DMS 273 (cell line): ENCODE measurements around the gene BLM.
"Not testable (repeated sequence)": the region's sequence is repeated elsewhere in the genome, so short reads cannot be mapped to it uniquely, and the experiment has no call there.

Source experiments
- DNase-seq: peaks from one replicate; lab custom pipeline; 2025; ENCODE audit not compliant: unreplicated experiment; lab: John Stamatoyannopoulos, UW

The BLM gene

DNA sequence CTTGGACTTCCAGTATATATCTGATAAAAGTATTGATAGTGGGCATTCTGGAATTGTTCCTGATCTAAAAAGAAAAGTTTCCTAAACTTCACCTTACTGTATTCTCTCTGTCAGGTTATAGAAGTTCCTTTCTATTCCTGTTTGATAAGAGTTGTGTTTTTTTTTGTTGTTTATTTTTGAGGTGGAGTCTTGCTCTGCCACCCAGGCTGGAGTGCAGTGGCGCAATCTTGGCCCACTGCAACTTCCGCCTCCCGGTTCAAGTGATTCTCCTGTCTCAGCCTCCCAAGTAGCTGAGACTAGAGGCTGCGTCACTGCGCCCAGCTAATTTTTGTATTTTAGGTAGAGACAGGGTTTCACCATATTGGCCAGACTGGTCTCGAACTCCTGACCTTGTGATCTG, 13.1 kb downstream of the BLM start:
- no peak for DNase-seq

GRCh38 chr15:90735923-90736322, 18.8 kb downstream of the BLM start:
- DNase-seq: no peak

DNA sequence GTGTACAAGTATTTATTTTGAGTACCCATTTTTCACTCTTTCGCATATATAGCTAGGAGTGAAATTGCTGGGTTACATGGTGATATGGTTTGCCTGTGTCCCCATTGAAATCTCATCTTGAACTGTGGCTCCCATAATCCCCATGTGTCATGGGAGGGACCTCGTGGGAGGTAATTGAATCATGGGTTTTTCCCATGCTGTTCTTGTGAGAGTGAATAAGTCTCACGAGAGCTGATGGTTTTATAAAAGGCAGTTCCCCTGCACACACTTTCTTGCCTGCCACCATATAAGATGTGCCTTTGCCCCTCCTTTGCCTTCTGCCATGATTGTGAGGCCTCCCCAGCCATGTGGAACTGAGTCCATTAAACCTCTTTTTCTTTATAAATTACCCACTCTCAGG, 23.4 kb downstream of the BLM start:
- not testable (repeated sequence) for DNase-seq

DNA sequence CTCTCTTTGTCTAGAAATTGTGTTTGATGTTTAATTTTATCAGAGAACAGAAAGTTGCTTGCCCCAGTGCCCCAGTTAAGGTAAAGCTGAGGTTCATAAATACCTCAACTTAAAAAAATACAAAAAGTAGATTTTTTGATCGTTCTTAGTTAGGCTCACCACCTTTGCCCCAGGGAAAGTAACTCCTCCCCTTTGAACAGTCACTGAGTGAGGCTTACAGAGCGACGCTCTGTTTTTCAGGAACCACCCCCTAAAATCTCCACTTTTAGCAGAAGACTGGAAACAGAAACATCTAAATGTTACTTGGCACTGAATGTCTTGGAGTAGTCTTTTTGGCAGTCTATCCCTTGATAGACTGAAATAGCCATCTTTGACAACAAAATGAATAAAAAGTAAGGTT, 24.9 kb downstream of the BLM start:
- no peak for DNase-seq

DNA sequence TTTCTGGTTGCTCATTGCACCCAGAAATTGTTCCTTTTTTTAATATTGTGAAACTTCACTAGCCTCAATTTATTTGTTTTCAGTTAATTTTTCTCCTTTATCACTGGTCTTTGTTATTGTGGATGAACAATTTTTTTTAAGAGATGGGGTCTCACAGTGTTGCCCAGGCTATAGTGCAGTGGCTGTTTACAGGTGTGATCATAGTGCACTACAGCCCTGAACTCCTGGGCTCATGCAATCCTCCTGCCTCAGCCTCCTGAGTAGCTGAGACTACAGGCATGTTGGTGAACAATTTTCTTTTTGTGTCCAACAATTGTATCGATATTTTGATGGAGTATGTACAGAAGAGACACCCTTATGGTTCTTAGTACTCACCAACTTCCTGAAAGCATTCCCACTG, 26.3 kb downstream of the BLM start:
- no peak for DNase-seq

DNA sequence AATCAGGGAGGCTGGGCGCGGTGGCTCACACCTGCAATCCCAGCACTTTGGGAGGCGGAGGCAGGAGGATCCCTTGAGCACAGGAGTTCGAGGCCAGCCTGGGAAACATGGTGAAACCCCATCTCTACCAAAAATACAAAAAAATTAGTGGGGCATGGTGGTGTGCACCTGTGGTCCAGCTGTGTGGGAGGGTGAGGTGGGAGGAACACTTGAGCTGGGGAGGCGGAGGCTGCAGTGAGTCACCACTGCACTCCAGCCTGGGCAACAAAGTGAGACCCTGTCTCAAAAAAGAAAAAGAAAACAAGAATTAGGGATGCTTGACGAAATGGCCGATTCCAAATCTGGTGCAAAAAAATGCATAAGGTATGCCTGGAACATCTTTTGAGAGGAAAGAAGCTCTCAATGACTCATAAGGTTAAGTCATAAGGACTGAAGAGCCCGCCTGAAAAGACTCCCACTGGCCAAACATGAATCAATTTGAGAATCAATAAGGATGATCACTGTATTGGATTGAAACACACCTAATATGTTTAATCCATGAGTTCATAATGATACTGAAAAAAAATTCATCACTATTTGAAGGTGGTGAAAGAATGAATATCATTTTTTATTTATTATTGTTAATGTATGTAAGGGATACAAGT, 27.7 kb downstream of the BLM start:
- DNase-seq: no peak

- DNase-seq: no peak
These were observed 32.6 kb downstream of the BLM start for GRCh38 chr15:90749754-90750153.

DNA sequence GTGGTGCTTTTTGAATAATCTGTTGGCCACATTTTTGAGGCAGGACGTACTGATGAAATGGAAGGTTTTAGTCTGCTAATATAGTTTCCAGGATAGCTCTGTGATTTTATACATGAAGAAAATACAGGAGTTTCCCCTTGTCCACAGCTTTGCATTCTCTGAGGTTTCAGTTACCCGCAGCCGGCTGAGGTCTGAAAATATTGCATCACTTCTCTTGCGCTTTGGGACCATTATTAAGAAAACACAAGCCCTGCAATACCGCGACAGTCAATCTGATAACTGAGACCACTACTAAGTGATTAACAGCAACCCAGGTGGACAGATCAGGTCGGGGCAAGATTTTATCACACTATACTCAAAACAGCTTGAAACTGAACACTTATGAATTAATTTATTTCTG, 33.0 kb downstream of the BLM start:
- no peak for DNase-seq

- no peak for DNase-seq
These were observed 34.2 kb downstream of the BLM start for GRCh38 chr15:90751300-90751825.

DNA sequence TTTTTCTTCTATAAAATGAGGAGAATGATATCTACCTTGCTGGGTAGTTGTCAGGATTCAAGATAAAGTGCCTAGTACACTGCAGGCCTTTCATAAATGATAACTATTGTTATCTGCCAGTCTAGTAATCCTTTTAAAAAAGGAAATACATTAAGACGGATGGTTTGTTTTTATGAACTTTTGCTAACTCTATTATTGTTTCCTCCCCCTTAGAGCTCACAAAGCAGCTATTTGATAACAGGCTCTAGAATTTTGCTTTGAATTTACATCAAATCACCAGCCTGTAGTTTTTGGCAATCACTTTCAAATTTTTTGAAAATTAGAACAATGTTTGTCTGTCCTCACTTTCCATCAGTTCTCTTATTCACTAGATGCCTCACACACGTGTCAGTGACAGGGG, 39.8 kb downstream of the BLM start:
- no peak for DNase-seq

GRCh38 chr15:90757461-90757860, 40.3 kb downstream of the BLM start:
- DNase-seq: no peak

DNA sequence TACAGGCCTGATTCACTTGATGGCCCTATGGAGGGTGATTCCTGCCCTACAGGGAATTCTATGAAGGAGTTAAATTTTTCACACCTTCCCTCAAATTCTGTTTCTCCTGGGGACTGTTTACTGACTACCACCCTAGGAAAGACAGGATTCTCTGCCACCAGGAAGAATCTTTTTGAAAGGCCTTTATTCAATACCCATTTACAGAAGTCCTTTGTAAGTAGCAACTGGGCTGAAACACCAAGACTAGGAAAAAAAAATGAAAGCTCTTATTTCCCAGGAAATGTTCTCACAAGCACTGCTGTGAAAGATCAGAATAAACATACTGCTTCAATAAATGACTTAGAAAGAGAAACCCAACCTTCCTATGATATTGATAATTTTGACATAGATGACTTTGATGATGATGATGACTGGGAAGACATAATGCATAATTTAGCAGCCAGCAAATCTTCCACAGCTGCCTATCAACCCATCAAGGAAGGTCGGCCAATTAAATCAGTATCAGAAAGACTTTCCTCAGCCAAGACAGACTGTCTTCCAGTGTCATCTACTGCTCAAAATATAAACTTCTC, 43.6 kb downstream of the BLM start:
- DNase-seq: no peak

GRCh38 chr15:90761629-90762028, 44.5 kb downstream of the BLM start:
- no peak for DNase-seq

- DNase-seq: no peak
These were observed 45.0 kb downstream of the BLM start for GRCh38 chr15:90762109-90762508.

- no peak for DNase-seq
These were observed 46.4 kb downstream of the BLM start for GRCh38 chr15:90763366-90764099.

DNA sequence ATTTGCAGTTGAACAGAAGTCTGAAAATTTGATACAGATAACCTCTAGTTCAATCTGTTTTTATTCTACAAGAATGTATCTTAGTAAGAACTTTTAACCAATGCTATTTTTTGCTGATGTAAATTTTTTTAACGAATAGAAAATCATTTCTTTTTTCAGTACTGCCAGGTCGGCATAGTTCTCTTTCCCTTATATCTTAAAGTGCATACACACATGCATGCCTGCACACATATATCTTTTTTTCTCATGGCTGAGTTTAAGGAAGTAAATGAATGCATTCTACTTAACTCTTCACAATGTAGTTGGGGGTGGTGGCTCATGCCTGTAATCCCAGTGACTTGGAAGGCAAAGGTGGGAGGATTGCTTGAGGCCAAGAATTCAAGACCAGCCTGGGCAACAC, 48.4 kb downstream of the BLM start:
- no peak for DNase-seq

- no peak for DNase-seq
These were observed 48.8 kb downstream of the BLM start for GRCh38 chr15:90765966-90766365.

DNA sequence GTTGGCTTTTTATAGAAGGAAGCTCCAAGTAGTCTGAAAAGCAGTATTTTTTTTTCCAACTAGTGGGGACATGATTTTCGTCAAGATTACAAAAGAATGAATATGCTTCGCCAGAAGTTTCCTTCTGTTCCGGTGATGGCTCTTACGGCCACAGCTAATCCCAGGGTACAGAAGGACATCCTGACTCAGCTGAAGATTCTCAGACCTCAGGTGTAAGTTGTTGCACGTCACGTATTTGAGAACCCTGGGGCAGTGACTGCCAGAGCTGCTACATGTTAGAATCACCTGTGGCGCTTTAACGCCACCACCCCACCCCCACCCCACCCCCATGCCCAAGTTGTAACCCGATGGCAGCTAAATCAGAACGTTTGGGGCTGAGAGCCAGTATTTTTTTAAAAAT, 52.2 kb downstream of the BLM start:
- no peak for DNase-seq

DNA sequence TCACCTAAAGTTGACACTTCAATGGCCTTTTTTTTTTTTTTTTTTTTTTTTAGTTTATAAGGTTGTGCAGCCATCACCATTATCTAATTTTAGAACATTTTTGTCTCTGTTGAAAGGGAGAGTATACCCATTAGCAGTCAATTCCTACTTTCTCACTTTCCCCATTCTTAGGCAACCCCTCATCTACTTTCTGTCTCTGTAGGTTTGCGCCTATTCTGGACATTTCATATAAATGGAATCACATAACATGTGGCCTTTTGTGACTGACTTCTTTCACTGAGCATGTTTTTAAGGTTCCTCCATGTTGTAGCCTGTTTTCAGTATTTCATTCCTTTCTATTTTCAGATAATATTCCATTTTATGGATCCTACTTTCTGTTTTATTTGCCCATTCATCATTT, 56.3 kb downstream of the BLM start:
- DNase-seq: no peak

DNA sequence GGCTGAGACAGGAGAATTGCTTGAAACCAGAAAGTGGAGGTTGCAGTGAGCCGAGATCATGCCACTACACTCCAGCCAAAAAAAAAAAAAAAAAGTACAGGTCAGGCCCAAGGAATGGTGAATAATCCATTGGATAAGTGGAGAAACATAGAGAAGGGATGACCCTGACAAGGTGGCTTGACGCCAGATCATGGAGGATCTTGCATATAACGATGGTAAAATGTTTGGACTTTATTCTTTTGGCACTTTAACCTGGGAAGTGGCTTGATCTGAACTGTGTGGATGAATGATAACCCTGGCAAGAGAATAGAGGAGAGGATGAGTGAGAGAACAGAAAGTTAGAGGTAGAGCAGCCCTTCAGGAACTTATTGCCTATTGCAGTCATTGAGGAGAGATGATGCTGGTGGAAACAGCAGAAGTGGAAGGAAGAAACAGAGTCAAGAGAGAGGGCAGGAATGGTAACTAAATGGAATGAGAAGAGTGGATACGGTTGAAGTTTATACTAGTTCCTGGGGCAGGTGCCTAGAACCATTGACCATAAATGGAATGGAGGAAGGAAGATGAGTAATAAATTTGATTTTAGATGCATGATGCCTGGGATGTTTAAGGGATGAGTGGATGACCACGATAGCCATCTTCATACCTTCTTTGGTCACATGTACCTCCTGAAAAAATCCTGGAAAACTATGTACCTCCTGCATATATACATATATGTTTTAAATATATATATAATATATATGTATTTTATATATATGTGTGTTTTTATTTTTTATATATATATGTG, 57.8 kb downstream of the BLM start:
- no peak for DNase-seq

GRCh38 chr15:90780916-90781315, 63.8 kb downstream of the BLM start:
- DNase-seq: no peak

- no peak for DNase-seq
These were observed 65.3 kb downstream of the BLM start for GRCh38 chr15:90782442-90782841.
